Panc1 (cell line): ENCODE measurements around the gene FBXW8. TPM values are rescaled to one million over a fixed set of nuclear protein-coding genes. Genes with fewer than 3 reads are reported as not detected.

Source experiments
- ATAC-seq: fragments of 200-7000 bp; cut with Tn5 transposase; 2 replicates; pipeline ENCODE4 v1.9.1; 2020; ENCODE audit warnings: mild to moderate bottlenecking, moderate library complexity
- BruUV-seq: library from RNA; stranded (reverse); fragments of 400-500 nt; replicated peaks from 2 replicates; lab custom pipeline; 2021; lab: Mats Ljungman, UMichigan
- CTCF ChIA-PET: fragments of 300-600 bp; sonication (Branson Sonifier 250); formaldehyde crosslinking; loops from one replicate; lab custom pipeline; 2022; ENCODE audit warnings: antibody characterized with exemption; lab: Charles Lee
- POLR2A ChIA-PET: fragments of 300-600 bp; sonication (Branson Sonifier 250); formaldehyde crosslinking; loops from one replicate; lab custom pipeline; 2022; ENCODE audit warnings: antibody characterized with exemption; lab: Charles Lee
- DNase-seq: peaks from one replicate; pipeline ENCODE4 v3.0.0-alpha.2; 2010; ENCODE audit warnings: low read depth, low spot score
- H3K27ac ChIP-seq: 2 replicates; pipeline ENCODE4 v1.5.1; 2011; ENCODE audit warnings: mild to moderate bottlenecking, low read length, inconsistent platforms
- H3K27me3 ChIP-seq: fragments of 200-500 bp; sonication (Bioruptor generic); 2 replicates; pipeline ENCODE4 v1.6.0; 2014; ENCODE audit warnings: low read length, inconsistent platforms; ENCODE audit not compliant: control insufficient read depth, insufficient read depth
- H3K36me3 ChIP-seq: fragments of 200-500 bp; sonication (Bioruptor generic); 2 replicates; pipeline ENCODE4 v1.5.1; 2014; ENCODE audit warnings: inconsistent platforms, mild to moderate bottlenecking, low read length, moderate library complexity; ENCODE audit not compliant: control insufficient read depth, insufficient read depth
- H3K4me1 ChIP-seq: 2 replicates; pipeline ENCODE4 v1.5.1; 2011; ENCODE audit warnings: inconsistent platforms, mild to moderate bottlenecking, low read length, moderate library complexity; ENCODE audit not compliant: control insufficient read depth, insufficient read depth
- H3K4me3 ChIP-seq, 2 experiments: 2 replicates each; pipeline ENCODE4 v1.5.1; 2011 to 2012; ENCODE audit warnings: low read depth in 2 of 2, low read length in 2 of 2, mild to moderate bottlenecking in 2 of 2, inconsistent platforms in 1 of 2, moderate library complexity in 1 of 2
- H3K9me3 ChIP-seq: fragments of 200-500 bp; sonication (Bioruptor generic); 2 replicates; pipeline ENCODE4 v1.5.1; 2014; ENCODE audit warnings: low read depth, mild to moderate bottlenecking, inconsistent platforms, low read length, moderate library complexity; ENCODE audit not compliant: control insufficient read depth, insufficient read depth
- CTCF ChIP-seq: fragments of 450-650 bp; IDR thresholded peaks from 2 replicates; pipeline ENCODE4 v1.5.1; 2017; ENCODE audit warnings: mild to moderate bottlenecking
- POLR2AphosphoS5 ChIP-seq: IDR thresholded peaks from 2 replicates; pipeline ENCODE4 v1.6.1; 2012; ENCODE audit warnings: mild to moderate bottlenecking, low read depth, low read length, moderate library complexity
- SIN3A ChIP-seq: IDR thresholded peaks from 2 replicates; pipeline ENCODE4 v1.6.1; 2012; ENCODE audit warnings: low read depth, mild to moderate bottlenecking, low read length, moderate library complexity, borderline replicate concordance; ENCODE audit not compliant: insufficient read depth
- TCF7L2 ChIP-seq: IDR thresholded peaks from 2 replicates; pipeline ENCODE4 v1.6.1; 2011; ENCODE audit warnings: mild to moderate bottlenecking, low read depth, low read length, inconsistent platforms
- in situ Hi-C: cut with HindIII; loops from 2 replicates; pipeline ENCODE4 v1.10.0; 2016; ENCODE audit warnings: low sequenced_read_pairs, low pct_unique_long_range_greater_than_20kb
- intact Hi-C: fragments of 100-400 bp; cut with micrococcal nuclease; formaldehyde crosslinking; loops from one replicate; pipeline ENCODE4 v1.10.0; 2022; ENCODE audit not compliant: unreplicated experiment
- total RNA-seq: library from RNA; stranded (reverse); gene quantifications from one replicate; pipeline ENCODE4 v1.2.1, GENCODE V29; 2021; ENCODE audit not compliant: unreplicated experiment
- TF ChIP-seq, protein P1 (sequence below), 2 experiments: IDR thresholded peaks; 2 replicates each; pipeline ENCODE4 v1.6.1; 2011 to 2012; ENCODE audit warnings: low read depth in 2 of 2, control low read depth in 1 of 2, low read length in 1 of 2, mild to moderate bottlenecking in 1 of 2, moderate library complexity in 1 of 2; ENCODE audit not compliant: insufficient read depth in 1 of 2

The FBXW8 gene
- total RNA-seq, 1 experiment from 2014 or later = 18.0 TPM

DNA sequence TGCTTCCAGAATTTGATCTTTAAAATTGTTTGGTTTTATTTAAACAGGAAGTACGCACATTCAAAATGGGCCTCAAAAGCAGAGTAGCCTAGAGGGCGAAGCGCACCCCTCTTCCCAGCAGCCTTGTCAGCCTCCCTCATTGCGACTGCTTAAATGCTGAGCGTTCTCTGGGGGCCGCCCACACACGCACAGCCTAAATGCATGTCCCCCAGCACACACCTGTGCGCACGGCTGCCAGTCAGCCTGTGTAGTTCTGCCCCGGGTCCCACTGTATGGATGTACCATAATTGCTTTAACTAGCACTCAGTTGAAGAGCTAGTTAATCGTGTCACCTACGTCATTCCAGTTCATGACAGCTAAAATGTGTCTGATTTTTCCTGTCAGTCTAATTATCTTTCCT is 109.1 kb downstream of the FBXW8 start:
- Histone ChIP-seq H3K27me3 (no peaks in the 10 kb centered on the region), H3K36me3 (no peaks in the 10 kb centered on the region; the same call in 1 of the 2 replicates), H3K4me1 (no peaks in the 10 kb centered on the region), H3K9me3 (no peaks in the 10 kb centered on the region), H3K4me3 (no peak overlapping the region), H3K27ac (no peak overlapping the region)
- no peak for DNase-seq
- ChIA-PET CTCF (no interaction called here), POLR2A (interaction anchor here (0.5 kb wide), 1 partner anchor 41 kb away, joined by 21 read pairs; no protein-coding TSS in a partner anchor)
- no TSS peak for BruUV-seq
- in situ Hi-C loops (no loop called here), intact Hi-C loops (loop anchor here (10.0 kb wide), 1 partner anchor 315 kb away; no protein-coding TSS in a partner anchor)
- ATAC-seq = no peak
- TF ChIP-seq TCF7L2 = no peak
- TF ChIP-seq POLR2AphosphoS5 = no peak
- TF ChIP-seq, protein P1, sequence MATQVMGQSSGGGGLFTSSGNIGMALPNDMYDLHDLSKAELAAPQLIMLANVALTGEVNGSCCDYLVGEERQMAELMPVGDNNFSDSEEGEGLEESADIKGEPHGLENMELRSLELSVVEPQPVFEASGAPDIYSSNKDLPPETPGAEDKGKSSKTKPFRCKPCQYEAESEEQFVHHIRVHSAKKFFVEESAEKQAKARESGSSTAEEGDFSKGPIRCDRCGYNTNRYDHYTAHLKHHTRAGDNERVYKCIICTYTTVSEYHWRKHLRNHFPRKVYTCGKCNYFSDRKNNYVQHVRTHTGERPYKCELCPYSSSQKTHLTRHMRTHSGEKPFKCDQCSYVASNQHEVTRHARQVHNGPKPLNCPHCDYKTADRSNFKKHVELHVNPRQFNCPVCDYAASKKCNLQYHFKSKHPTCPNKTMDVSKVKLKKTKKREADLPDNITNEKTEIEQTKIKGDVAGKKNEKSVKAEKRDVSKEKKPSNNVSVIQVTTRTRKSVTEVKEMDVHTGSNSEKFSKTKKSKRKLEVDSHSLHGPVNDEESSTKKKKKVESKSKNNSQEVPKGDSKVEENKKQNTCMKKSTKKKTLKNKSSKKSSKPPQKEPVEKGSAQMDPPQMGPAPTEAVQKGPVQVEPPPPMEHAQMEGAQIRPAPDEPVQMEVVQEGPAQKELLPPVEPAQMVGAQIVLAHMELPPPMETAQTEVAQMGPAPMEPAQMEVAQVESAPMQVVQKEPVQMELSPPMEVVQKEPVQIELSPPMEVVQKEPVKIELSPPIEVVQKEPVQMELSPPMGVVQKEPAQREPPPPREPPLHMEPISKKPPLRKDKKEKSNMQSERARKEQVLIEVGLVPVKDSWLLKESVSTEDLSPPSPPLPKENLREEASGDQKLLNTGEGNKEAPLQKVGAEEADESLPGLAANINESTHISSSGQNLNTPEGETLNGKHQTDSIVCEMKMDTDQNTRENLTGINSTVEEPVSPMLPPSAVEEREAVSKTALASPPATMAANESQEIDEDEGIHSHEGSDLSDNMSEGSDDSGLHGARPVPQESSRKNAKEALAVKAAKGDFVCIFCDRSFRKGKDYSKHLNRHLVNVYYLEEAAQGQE (IDR thresholded peaks at IDR 0.05; ENCODE audit: insufficient read depth in 1 of 2, low read depth in 2 of 2, low read length in 1 of 2) = no peak
- no peak for TF ChIP-seq SIN3A
- no peak for TF ChIP-seq CTCF

GRCh38 chr12:117020536-117021220 is 109.9 kb downstream of the FBXW8 start:
- no peak for ATAC-seq
- Histone ChIP-seq H3K27ac (no peak overlapping the region), H3K36me3 (no peaks in the 10 kb centered on the region; the same call in 1 of the 2 replicates), H3K9me3 (no peaks in the 10 kb centered on the region), H3K4me3 (no peak overlapping the region), H3K4me1 (no peaks in the 10 kb centered on the region), H3K27me3 (no peaks in the 10 kb centered on the region)
- intact Hi-C loops = loop anchor here (10.0 kb wide), 1 partner anchor 316 kb away; no protein-coding TSS in a partner anchor
- in situ Hi-C loops = no loop called here
- TF ChIP-seq SIN3A (no peak), CTCF (no peak), TCF7L2 (no peak), POLR2AphosphoS5 (no peak)
- TF ChIP-seq, protein P1 (IDR thresholded peaks at IDR 0.05; ENCODE audit: insufficient read depth in 1 of 2, low read depth in 2 of 2, low read length in 1 of 2) = no peak
- ChIA-PET POLR2A (interaction anchor here (0.5 kb wide), 1 partner anchor 41 kb away, joined by 21 read pairs; no protein-coding TSS in a partner anchor), CTCF (no interaction called here)
- DNase-seq = no peak
- BruUV-seq = no TSS peak
